GM12875 (cell line): ENCODE results near the gene CCND3.

ENCODE experiments used
- H3K4me3 ChIP-seq: one replicate; pipeline ENCODE4 v1.5.1; 2011; ENCODE audit warnings: low read depth, low read length, control low read depth
- CTCF ChIP-seq: IDR thresholded peaks from 2 replicates; pipeline ENCODE4 v1.5.1; 2011; ENCODE audit warnings: low read depth, mild to moderate bottlenecking, control low read depth, inconsistent platforms, low read length, moderate library complexity, borderline replicate concordance; ENCODE audit not compliant: insufficient read depth

CCND3 gene

GRCh38 chr6:41941280-41942066 is at the start of gene CCND3:
Gene CCND3, minus strand, starts transcription at chr6:41941808. Its CDS starts 159 bp downstream, at chr6:41941649.
- peak within 1 kb of the TSS; percentile 87 for H3K4me3 ChIP-seq
- no peak for TF ChIP-seq CTCF

GRCh38 chr6:41986339-41986738 is 44.7 kb upstream of the CCND3 start:
- H3K4me3 ChIP-seq: no peak overlapping the region
- no peak for TF ChIP-seq CTCF

GRCh38 chr6:41984623-41985022 is 43.0 kb upstream of the CCND3 start:
- TF ChIP-seq CTCF: no peak
- H3K4me3 ChIP-seq: no peak overlapping the region

- no peak overlapping the region for H3K4me3 ChIP-seq
- TF ChIP-seq CTCF: no peak
These were observed 35.3 kb upstream of the CCND3 start for GRCh38 chr6:41976794-41977484.

GRCh38 chr6:41975276-41975675 is 33.7 kb upstream of the CCND3 start:
- H3K4me3 ChIP-seq: no peak overlapping the region
- no peak for TF ChIP-seq CTCF

GRCh38 chr6:41974281-41974825 is 32.7 kb upstream of the CCND3 start:
- no peak for TF ChIP-seq CTCF
- H3K4me3 ChIP-seq: no peak overlapping the region
